ENCODE measurements around the gene EMP3. TPM values are rescaled to one million over a fixed set of nuclear protein-coding genes. Genes with fewer than 3 reads are reported as not detected.

Gene EMP3
- total and polyA plus RNA-seq, 2 of the 13 experiments (the other 11 are each of a cell fraction or from before 2014, with no cell fraction given), result 2.2 to 7.8 TPM

GRCh38 chr19:48363810-48364597 is 38.7 kb downstream of the EMP3 start, which contains the start of the genes SYNGR4 and TMEM143 (continued):
- TF ChIP-seq, protein P1, sequence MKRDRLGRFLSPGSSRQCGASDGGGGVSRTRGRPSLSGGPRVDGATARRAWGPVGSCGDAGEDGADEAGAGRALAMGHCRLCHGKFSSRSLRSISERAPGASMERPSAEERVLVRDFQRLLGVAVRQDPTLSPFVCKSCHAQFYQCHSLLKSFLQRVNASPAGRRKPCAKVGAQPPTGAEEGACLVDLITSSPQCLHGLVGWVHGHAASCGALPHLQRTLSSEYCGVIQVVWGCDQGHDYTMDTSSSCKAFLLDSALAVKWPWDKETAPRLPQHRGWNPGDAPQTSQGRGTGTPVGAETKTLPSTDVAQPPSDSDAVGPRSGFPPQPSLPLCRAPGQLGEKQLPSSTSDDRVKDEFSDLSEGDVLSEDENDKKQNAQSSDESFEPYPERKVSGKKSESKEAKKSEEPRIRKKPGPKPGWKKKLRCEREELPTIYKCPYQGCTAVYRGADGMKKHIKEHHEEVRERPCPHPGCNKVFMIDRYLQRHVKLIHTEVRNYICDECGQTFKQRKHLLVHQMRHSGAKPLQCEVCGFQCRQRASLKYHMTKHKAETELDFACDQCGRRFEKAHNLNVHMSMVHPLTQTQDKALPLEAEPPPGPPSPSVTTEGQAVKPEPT (CRISPR knock-in tag; IDR thresholded peaks at IDR 0.05; ENCODE audit: low read depth), result no peak
- TF ChIP-seq MAFG (CRISPR knock-in tag; IDR thresholded peaks at IDR 0.05) (no peak), ZBTB4 (CRISPR knock-in tag; IDR thresholded peaks at IDR 0.05; ENCODE audit: borderline replicate concordance) (no peak), POLR2AphosphoS5 (IDR thresholded peaks at IDR 0.05; ENCODE audit: low read depth, low read length) (peak; percentile 80), MBD4 (IDR thresholded peaks at IDR 0.05; ENCODE audit: borderline replicate concordance, low read length) (no peak), JDP2 (CRISPR knock-in tag; IDR thresholded peaks at IDR 0.05; ENCODE audit: borderline replicate concordance) (no peak), ZNF362 (CRISPR knock-in tag; IDR thresholded peaks at IDR 0.05; ENCODE audit: borderline replicate concordance) (no peak), ASH2L (IDR thresholded peaks at IDR 0.05; ENCODE audit: insufficient read length, low read depth, low read length) (no peak), CAMTA2 (CRISPR knock-in tag; IDR thresholded peaks at IDR 0.05; ENCODE audit: borderline replicate concordance) (no peak), ZNF407 (CRISPR knock-in tag; IDR thresholded peaks at IDR 0.05; ENCODE audit: not compliant biosample characterization) (no peak), ELF3 (CRISPR knock-in tag; IDR thresholded peaks at IDR 0.05) (no peak), KDM5B (CRISPR knock-in tag; IDR thresholded peaks at IDR 0.05; ENCODE audit: borderline replicate concordance) (no peak), RBM39 (IDR thresholded peaks at IDR 0.05; ENCODE audit: low read depth, low read length, poor library complexity, severe bottlenecking) (peak; percentile 6)
